GM13977 (cell line): ENCODE measurements around the gene ERCC5.
A peak's percentile ranks its signal among the peaks of the same experiment; 100 is the strongest.

Experiments used
- DNase-seq: peaks from one replicate; pipeline ENCODE4 v3.0.0; 2012; ENCODE audit warnings: low spot score
- in situ Hi-C: fragments of 300-500 bp; cut with MboI; formaldehyde crosslinking; loops from one replicate; pipeline ENCODE4 v1.12.0; 2022; ENCODE audit warnings: low sequenced_read_pairs, low pct_unique_long_range_greater_than_20kb, mixed read lengths, inconsistent platforms; ENCODE audit not compliant: unreplicated experiment
- TF ChIP-seq, protein P1 (sequence below): IDR thresholded peaks from 2 replicates; pipeline ENCODE4 v1.5.1; 2012; ENCODE audit warnings: mild to moderate bottlenecking, control low read depth; ENCODE audit not compliant: insufficient read depth; ENCODE audit errors: extremely low read depth, missing control alignments

Gene ERCC5

DNA sequence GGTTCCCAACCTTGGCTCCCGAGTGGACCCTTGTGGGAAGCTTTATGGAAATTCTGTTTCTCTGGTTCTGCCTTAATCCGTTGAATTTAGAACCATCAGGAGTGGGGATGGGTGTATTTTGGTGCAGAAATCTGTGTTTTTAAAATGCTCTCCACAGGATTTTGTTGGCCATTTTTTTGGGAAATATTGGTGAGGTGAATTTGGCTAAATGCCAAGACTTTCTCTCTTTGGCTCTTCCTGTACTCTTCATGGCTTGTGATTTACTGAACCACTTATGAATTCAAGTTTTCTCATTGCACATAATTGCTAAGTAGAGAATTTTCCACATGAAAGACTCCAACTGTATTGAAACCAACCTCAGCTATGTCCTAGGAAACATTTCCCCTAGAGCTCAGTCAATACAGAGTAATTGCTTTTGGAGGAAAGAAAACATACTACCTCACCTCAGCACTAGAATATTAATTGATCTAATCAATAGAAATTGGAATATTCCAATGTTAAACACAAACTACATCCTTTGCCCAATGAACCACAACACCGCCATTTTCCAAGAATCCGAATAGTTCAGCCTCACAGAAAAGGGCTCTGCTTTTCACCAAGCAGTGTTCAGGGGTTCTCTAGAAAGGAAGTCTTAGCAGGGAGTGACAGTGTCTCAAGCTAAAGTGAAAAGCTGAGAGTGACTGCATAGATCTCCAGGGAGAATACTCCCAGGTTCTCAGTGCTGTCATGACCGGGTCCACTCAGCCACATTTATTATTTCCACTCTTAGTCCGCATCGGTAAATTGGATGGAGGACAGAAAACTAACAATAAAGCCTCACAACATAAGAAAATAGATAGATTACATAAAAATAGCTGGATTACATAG, 60.3 kb downstream of the ERCC5 start:
- TF ChIP-seq, protein P1, sequence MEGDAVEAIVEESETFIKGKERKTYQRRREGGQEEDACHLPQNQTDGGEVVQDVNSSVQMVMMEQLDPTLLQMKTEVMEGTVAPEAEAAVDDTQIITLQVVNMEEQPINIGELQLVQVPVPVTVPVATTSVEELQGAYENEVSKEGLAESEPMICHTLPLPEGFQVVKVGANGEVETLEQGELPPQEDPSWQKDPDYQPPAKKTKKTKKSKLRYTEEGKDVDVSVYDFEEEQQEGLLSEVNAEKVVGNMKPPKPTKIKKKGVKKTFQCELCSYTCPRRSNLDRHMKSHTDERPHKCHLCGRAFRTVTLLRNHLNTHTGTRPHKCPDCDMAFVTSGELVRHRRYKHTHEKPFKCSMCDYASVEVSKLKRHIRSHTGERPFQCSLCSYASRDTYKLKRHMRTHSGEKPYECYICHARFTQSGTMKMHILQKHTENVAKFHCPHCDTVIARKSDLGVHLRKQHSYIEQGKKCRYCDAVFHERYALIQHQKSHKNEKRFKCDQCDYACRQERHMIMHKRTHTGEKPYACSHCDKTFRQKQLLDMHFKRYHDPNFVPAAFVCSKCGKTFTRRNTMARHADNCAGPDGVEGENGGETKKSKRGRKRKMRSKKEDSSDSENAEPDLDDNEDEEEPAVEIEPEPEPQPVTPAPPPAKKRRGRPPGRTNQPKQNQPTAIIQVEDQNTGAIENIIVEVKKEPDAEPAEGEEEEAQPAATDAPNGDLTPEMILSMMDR, result no peak
- no peak for DNase-seq
- in situ Hi-C loops, result no loop called here

DNA sequence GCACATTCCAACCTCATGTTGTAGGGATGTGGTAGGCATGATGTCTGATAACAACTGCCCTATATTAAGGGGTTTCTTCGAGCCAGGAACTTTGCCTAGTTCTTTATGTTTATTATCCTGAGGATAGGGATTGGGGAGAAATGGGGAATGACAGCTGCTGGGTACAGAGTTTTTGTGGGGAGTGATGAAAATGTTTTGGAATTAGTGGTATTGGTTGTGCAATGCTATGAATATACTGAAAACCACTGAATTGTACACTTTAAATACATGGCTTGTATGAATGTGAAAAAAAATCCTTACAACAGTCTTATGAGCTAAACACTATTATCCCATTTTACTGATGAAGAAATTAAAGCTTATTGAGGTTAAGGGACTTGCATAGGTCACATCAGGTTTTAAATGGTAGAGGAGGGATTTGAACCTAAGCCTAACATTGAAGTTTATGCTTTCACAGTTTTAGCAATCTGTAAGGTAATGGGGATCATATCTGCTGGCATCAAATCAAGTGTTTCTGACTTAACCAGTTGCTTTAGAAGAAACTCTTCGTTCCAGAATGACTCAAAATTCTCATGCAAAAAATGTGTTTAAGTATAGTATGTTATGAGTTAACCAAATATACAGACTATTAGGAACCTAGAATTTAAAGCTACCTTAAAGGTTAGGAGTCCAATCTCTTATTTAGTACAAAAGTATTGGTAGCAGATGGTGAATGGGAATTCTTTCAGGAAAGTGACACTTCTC, 61.4 kb downstream of the ERCC5 start:
- in situ Hi-C loops, result no loop called here
- DNase-seq, result peak; percentile 25
- TF ChIP-seq, protein P1, result no peak

DNA sequence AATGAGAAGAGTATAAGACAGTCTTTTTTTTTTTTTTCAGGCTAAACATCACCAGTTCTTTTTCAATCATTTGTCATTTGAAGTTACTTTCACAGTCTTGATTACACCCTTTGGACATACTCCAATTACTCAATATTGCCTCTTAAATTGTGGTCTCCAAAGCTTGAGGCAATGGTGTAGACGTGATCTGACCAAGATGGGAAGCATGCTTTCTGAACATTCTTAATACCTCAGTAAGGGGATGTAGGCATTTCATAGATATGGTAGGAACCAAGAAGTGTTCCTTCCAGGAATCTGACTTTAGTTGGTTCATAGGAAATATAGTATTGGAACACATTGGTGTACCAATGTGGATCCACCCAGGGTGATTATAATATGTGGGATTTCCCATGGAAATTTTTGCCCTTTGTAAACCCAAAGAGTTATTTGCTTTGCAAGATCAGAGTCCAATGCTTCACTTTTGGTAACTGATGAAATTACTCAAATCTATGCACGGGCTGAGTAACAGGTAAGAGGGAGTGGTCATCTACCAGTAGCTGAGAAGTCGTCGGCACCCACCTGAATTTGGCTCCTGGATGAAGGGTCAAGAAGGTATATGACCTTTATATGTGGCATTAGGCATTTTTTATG, 62.2 kb downstream of the ERCC5 start:
- in situ Hi-C loops, result no loop called here
- DNase-seq, result no peak
- TF ChIP-seq, protein P1, result no peak

DNA sequence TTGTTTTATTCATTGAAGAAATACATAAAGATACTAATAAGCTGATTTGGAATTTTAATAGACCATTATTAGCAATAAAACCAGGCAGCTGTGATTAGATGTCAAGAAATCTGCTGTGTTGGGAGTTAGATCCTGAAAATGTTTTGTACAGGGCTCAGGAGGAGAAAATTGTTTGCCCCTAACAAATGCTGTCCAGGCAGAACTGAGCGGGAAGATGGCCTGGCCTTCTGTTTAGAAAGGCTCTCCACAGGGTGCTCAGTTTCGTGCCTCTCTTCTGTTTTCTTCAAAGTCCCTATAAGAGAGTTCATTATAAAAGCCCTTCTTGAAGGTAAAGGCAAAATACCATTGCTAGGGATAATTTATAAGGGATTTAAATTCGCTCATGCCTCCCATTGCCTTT, 64.1 kb downstream of the ERCC5 start:
- TF ChIP-seq, protein P1, result no peak
- in situ Hi-C loops, result loop anchor here (10.0 kb wide), 1 partner anchor 235 kb away; no protein-coding TSS in a partner anchor
- no peak for DNase-seq

DNA sequence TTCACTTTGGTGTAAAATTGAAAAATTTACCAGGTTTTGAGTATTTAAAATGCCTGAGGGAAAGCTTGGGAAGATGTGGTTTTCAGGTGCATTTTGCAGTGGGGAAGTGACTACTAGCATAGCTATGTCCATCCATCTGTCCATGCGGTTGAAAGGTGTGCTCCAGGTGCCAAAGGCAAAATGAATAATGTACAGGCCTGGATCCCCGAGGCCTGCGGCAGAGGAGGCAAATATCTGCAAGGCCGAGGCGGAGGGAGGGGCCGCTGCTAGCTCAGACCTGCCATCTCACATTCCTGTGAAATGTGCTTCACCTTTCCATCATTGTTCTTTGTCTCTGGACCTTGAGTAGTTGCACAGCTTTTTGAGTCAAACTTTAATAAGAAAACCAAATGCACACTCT, 65.5 kb downstream of the ERCC5 start:
- no peak for DNase-seq

DNA sequence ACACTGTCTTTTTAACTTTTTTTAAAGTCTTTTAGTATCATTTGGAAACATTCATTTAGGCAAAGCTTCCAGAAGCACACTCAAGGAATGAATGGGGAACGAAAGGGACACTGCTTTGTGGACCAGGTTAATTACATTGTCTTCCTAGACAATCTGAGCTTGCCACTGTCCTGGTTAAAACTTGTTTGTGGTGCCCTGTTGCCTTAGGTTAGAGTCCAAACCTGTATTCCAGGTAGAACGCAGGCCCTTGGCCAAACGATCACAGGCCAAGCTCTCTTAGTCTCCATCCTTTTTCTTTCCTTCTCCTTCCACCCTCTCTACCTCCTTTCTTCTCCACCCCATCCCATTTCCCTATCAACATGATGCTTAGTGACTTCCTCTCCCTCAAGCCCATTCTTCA, 66.8 kb downstream of the ERCC5 start:
- DNase-seq, result no peak
- in situ Hi-C loops, result loop anchor here (10.0 kb wide), 1 partner anchor 232 kb away; no protein-coding TSS in a partner anchor
- TF ChIP-seq, protein P1, result no peak

More for the DNA sequence above, 65.5 kb downstream of the ERCC5 start:
- in situ Hi-C loops, result loop anchor here (10.0 kb wide), 1 partner anchor 233 kb away; no protein-coding TSS in a partner anchor
- TF ChIP-seq, protein P1, result no peak
